Calu3 (cell line): ENCODE data around the gene ASPA. TPM values are rescaled to one million over a fixed set of nuclear protein-coding genes. Genes with fewer than 3 reads are reported as not detected.

Source experiments
- BruUV-seq: library from RNA; stranded (reverse); fragments of 400-500 nt; replicated peaks from 2 replicates; lab custom pipeline; 2021; lab: Mats Ljungman, UMichigan
- CTCF ChIA-PET: fragments of 300-600 bp; sonication (Branson Sonifier 250); formaldehyde crosslinking; loops from one replicate; lab custom pipeline; 2022; ENCODE audit warnings: antibody characterized with exemption; lab: Charles Lee
- DNase-seq: peaks from one replicate; pipeline ENCODE4 v3.0.0; 2022
- H3K27ac Mint-ChIP-seq: one replicate; pipeline ENCODE4 v1.8.0; 2022; ENCODE audit warnings: mixed read lengths; ENCODE audit not compliant: unreplicated experiment
- H3K27me3 Mint-ChIP-seq: one replicate; pipeline ENCODE4 v1.8.0; 2022; ENCODE audit warnings: mixed read lengths; ENCODE audit not compliant: unreplicated experiment
- H3K36me3 Mint-ChIP-seq: one replicate; pipeline ENCODE4 v1.8.0; 2022; ENCODE audit warnings: mild to moderate bottlenecking, moderate library complexity, mixed read lengths; ENCODE audit not compliant: insufficient read depth, unreplicated experiment
- H3K4me1 Mint-ChIP-seq: one replicate; pipeline ENCODE4 v1.8.0; 2022; ENCODE audit warnings: mild to moderate bottlenecking, low read depth, mixed read lengths; ENCODE audit not compliant: unreplicated experiment
- H3K4me3 Mint-ChIP-seq: one replicate; pipeline ENCODE4 v1.8.0; 2022; ENCODE audit warnings: mild to moderate bottlenecking, low read depth, moderate library complexity, mixed read lengths; ENCODE audit not compliant: unreplicated experiment
- H3K9me3 Mint-ChIP-seq: one replicate; pipeline ENCODE4 v1.8.0; 2022; ENCODE audit warnings: low read depth, mixed read lengths; ENCODE audit not compliant: unreplicated experiment
- intact Hi-C: fragments of 100-400 bp; cut with micrococcal nuclease; formaldehyde crosslinking; loops from one replicate; pipeline ENCODE4 v1.10.0; 2022; ENCODE audit not compliant: unreplicated experiment
- total RNA-seq: library from RNA; stranded (reverse); gene quantifications from 2 replicates; pipeline ENCODE4 v1.2.3, GENCODE V29; 2022
- TF ChIP-seq, protein P1 (sequence below): fragments of 200-600 bp; IDR thresholded peaks from one replicate; pipeline ENCODE4 v1.8.0; 2022; ENCODE audit warnings: antibody characterized with exemption; ENCODE audit not compliant: unreplicated experiment

The ASPA gene
- total RNA-seq, 1 experiment from 2014 or later: not detected

DNA sequence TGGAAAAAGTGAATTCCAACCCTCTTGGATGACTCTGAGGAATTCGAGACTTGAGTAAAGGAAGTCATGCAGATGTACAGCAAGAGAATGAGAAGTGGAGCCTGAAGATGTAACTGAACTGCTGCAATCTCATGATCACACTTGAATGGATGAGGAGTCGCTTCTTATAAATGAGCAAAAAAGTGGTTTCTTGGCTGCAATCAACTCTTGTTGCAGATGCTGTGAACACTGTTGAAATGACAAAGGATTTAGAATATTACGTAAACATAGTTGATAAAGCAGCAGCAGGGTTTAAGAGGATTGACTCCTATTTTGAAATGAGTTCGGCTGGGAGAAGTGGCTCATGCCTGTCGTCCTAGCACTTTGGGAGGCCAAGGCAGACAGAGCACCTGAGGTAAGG is 25.5 kb downstream of the ASPA start:
- H3K36me3 Mint-ChIP-seq: no peaks in the 10 kb centered on the region
- no TSS peak for BruUV-seq

DNA sequence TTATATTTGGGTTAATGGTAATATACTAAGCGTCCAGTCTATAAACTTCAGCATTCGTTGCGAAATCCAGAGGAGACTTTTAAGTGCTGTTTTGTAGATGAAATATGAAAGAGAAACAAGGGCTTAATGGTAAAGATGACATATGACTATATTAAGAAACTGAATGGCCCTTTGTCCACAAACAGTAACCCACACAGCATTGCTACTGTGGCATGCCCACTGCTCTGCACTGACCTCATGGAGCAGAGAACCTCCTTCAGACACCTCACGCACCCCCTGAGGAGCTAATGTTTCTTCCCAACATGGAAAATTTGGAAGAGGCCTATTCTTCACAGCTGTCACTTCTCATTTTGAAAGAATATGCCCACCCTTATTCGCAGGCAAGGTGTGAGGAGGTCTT is 26.7 kb downstream of the ASPA start:
- Mint-ChIP-seq H3K9me3 (no peaks in the 10 kb centered on the region), H3K27me3 (peaks cover 36% of the 10 kb centered on the region), H3K36me3 (no peaks in the 10 kb centered on the region), H3K27ac (no peak overlapping the region), H3K4me3 (no peak overlapping the region), H3K4me1 (no peaks in the 10 kb centered on the region)
- intact Hi-C loops: no loop called here
- no peak for DNase-seq
- CTCF ChIA-PET: interaction anchor here (0.6 kb wide), 1 partner anchor 611 kb away, joined by 6 read pairs; no protein-coding TSS in a partner anchor
- TF ChIP-seq, protein P1, sequence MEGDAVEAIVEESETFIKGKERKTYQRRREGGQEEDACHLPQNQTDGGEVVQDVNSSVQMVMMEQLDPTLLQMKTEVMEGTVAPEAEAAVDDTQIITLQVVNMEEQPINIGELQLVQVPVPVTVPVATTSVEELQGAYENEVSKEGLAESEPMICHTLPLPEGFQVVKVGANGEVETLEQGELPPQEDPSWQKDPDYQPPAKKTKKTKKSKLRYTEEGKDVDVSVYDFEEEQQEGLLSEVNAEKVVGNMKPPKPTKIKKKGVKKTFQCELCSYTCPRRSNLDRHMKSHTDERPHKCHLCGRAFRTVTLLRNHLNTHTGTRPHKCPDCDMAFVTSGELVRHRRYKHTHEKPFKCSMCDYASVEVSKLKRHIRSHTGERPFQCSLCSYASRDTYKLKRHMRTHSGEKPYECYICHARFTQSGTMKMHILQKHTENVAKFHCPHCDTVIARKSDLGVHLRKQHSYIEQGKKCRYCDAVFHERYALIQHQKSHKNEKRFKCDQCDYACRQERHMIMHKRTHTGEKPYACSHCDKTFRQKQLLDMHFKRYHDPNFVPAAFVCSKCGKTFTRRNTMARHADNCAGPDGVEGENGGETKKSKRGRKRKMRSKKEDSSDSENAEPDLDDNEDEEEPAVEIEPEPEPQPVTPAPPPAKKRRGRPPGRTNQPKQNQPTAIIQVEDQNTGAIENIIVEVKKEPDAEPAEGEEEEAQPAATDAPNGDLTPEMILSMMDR: no peak
- BruUV-seq: no TSS peak

More for the DNA sequence above, 25.5 kb downstream of the ASPA start:
- no peak for DNase-seq
- CTCF ChIA-PET: no interaction called here
- Mint-ChIP-seq H3K9me3 (no peaks in the 10 kb centered on the region), H3K27ac (no peak overlapping the region), H3K27me3 (peaks cover 31% of the 10 kb centered on the region), H3K4me3 (no peak overlapping the region), H3K4me1 (no peaks in the 10 kb centered on the region)
- intact Hi-C loops: no loop called here
- TF ChIP-seq, protein P1: no peak

DNA sequence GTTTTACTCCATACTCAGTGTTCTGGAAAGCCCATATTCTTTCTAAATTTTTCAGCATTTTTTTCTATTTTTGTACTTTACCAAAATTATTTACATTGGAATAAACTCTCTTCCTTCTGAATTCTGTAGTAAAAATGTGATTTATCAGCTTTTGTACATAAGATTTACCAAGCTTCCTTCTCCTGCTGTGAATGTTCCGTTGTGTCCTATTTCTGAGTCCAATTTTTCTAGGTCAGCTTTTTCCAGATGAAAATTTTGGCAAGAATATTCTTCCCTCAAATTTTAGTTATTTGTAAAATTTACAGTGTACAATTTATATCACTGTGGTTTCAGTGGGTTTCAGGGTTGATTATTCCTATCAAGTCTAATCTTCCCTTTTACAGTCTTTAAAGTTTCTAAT is 27.5 kb downstream of the ASPA start:
- no peaks in the 10 kb centered on the region for H3K4me1 Mint-ChIP-seq
- intact Hi-C loops: no loop called here
- CTCF ChIA-PET: no interaction called here
- no peak for DNase-seq
- H3K9me3 Mint-ChIP-seq: no peaks in the 10 kb centered on the region
- H3K27me3 Mint-ChIP-seq: peaks cover 36% of the 10 kb centered on the region
- H3K36me3 Mint-ChIP-seq: no peaks in the 10 kb centered on the region
- TF ChIP-seq, protein P1: no peak
- BruUV-seq: no TSS peak
- no peak overlapping the region for H3K27ac Mint-ChIP-seq
- H3K4me3 Mint-ChIP-seq: no peak overlapping the region

DNA sequence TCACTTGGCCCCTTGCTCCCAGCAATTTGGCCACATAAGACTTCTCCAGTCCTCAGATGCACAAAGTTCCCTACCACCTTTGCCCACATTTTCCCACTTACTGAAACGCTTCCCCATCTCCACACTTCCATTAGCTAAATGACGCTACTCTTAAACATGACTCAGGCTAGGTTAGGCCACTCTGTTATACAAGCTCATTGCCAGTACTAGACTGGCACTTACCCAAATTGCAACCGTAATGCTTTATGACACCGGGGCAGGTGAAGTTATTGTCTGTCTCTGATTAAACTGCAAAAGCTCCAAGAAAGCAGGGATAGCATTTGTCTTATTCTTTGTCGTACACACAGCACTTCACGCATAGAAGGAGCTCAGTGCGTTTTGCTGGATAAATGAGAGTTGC is 29.2 kb downstream of the ASPA start:
- no peak overlapping the region for H3K4me3 Mint-ChIP-seq
- H3K36me3 Mint-ChIP-seq: no peaks in the 10 kb centered on the region
- DNase-seq: no peak
- CTCF ChIA-PET: no interaction called here
- no peaks in the 10 kb centered on the region for H3K9me3 Mint-ChIP-seq
- TF ChIP-seq, protein P1: no peak
- intact Hi-C loops: no loop called here
- H3K27ac Mint-ChIP-seq: no peak overlapping the region
- H3K27me3 Mint-ChIP-seq: peaks cover 36% of the 10 kb centered on the region
- no TSS peak for BruUV-seq
- H3K4me1 Mint-ChIP-seq: no peaks in the 10 kb centered on the region
